ENCODE measurements around the gene SERPINE2. TPM values are rescaled to one million over a fixed set of nuclear protein-coding genes. Genes with fewer than 3 reads are reported as not detected.
A peak's percentile ranks its signal among the peaks of the same experiment; 100 is the strongest.

The SERPINE2 gene
- total RNA-seq, 1 experiment from 2014 or later = 231 TPM

GRCh38 chr2:224036731-224037361 lies 2.2 kb downstream of the SERPINE2 start:
- Mint-ChIP-seq H3K4me1 (ENCODE audit: insufficient read depth, unreplicated experiment) (peaks cover 39% of the 10 kb centered on the region), H3K27ac (ENCODE audit: low read depth, unreplicated experiment) (peak overlapping the region; percentile 76), H3K27me3 (ENCODE audit: insufficient read depth, unreplicated experiment) (no peaks in the 10 kb centered on the region), H3K36me3 (ENCODE audit: insufficient read depth, unreplicated experiment) (no peaks in the 10 kb centered on the region), H3K4me3 (ENCODE audit: unreplicated experiment) (peak overlapping the region; percentile 84), H3K9me3 (ENCODE audit: unreplicated experiment) (no peaks in the 10 kb centered on the region)
- no peak for TF ChIP-seq CTCF (IDR thresholded peaks at IDR 0.05; ENCODE audit: unreplicated experiment)
- DNase-seq (ENCODE audit: unreplicated experiment) = no peak
- ChIA-PET POLR2A (interaction anchor here (0.6 to 1.4 kb wide), 3 partner anchors 11 to 109 kb away, joined by 3 to 4 read pairs (median 3); no protein-coding TSS in a partner anchor), CTCF (interaction anchor here (0.6 to 4.4 kb wide), 6 partner anchors 29 to 249 kb away, joined by 3 to 34 read pairs (median 4); no protein-coding TSS in a partner anchor)
- intact Hi-C loops (cut with micrococcal nuclease) = no loop called here
- no TSS peak for BruUV-seq (replicated peaks)

GRCh38 chr2:224034017-224034416 lies 5.1 kb downstream of the SERPINE2 start:
- no peaks in the 10 kb centered on the region for H3K36me3 Mint-ChIP-seq (ENCODE audit: insufficient read depth, unreplicated experiment)
- DNase-seq (ENCODE audit: unreplicated experiment) = no peak
- no peak for TF ChIP-seq CTCF (IDR thresholded peaks at IDR 0.05; ENCODE audit: unreplicated experiment)

GRCh38 chr2:224033601-224034000 lies 5.5 kb downstream of the SERPINE2 start:
- no peak overlapping the region for H3K27ac Mint-ChIP-seq (ENCODE audit: low read depth, unreplicated experiment)
- H3K9me3 Mint-ChIP-seq (ENCODE audit: unreplicated experiment) = no peaks in the 10 kb centered on the region
- TF ChIP-seq CTCF (IDR thresholded peaks at IDR 0.05; ENCODE audit: unreplicated experiment) = no peak
- CTCF ChIA-PET = no interaction called here
- no peaks in the 10 kb centered on the region for H3K36me3 Mint-ChIP-seq (ENCODE audit: insufficient read depth, unreplicated experiment)
- BruUV-seq (replicated peaks) = no TSS peak
- H3K27me3 Mint-ChIP-seq (ENCODE audit: insufficient read depth, unreplicated experiment) = no peaks in the 10 kb centered on the region
- H3K4me1 Mint-ChIP-seq (ENCODE audit: insufficient read depth, unreplicated experiment) = peaks cover 39% of the 10 kb centered on the region
- no peak for DNase-seq (ENCODE audit: unreplicated experiment)
- POLR2A ChIA-PET = no interaction called here
- intact Hi-C loops (cut with micrococcal nuclease) = no loop called here
- H3K4me3 Mint-ChIP-seq (ENCODE audit: unreplicated experiment) = no peak overlapping the region

More at GRCh38 chr2:224034017-224034416, 5.1 kb downstream of the SERPINE2 start:
- peaks cover 39% of the 10 kb centered on the region for H3K4me1 Mint-ChIP-seq (ENCODE audit: insufficient read depth, unreplicated experiment)
- no peaks in the 10 kb centered on the region for H3K27me3 Mint-ChIP-seq (ENCODE audit: insufficient read depth, unreplicated experiment)
- ChIA-PET POLR2A (no interaction called here), CTCF (interaction anchor here (0.9 to 3.8 kb wide), 2 partner anchors 24 to 40 kb away, joined by 3 to 27 read pairs; no protein-coding TSS in a partner anchor)
- BruUV-seq (replicated peaks) = no TSS peak
- peak overlapping the region; percentile 44 for H3K27ac Mint-ChIP-seq (ENCODE audit: low read depth, unreplicated experiment)
- intact Hi-C loops (cut with micrococcal nuclease) = no loop called here
- H3K4me3 Mint-ChIP-seq (ENCODE audit: unreplicated experiment) = no peak overlapping the region
- no peaks in the 10 kb centered on the region for H3K9me3 Mint-ChIP-seq (ENCODE audit: unreplicated experiment)

GRCh38 chr2:224032283-224032682 lies 6.8 kb downstream of the SERPINE2 start:
- TF ChIP-seq CTCF (IDR thresholded peaks at IDR 0.05; ENCODE audit: unreplicated experiment) = no peak
- intact Hi-C loops (cut with micrococcal nuclease) = no loop called here
- POLR2A ChIA-PET = no interaction called here
- CTCF ChIA-PET = interaction anchor here (0.9 to 2.2 kb wide), 2 partner anchors 39 to 252 kb away, joined by 4 to 7 read pairs; no protein-coding TSS in a partner anchor
- H3K9me3 Mint-ChIP-seq (ENCODE audit: unreplicated experiment) = no peaks in the 10 kb centered on the region
- no peaks in the 10 kb centered on the region for H3K36me3 Mint-ChIP-seq (ENCODE audit: insufficient read depth, unreplicated experiment)
- H3K4me1 Mint-ChIP-seq (ENCODE audit: insufficient read depth, unreplicated experiment) = peaks cover 27% of the 10 kb centered on the region
- no peak overlapping the region for H3K4me3 Mint-ChIP-seq (ENCODE audit: unreplicated experiment)
- BruUV-seq (replicated peaks) = no TSS peak
- H3K27ac Mint-ChIP-seq (ENCODE audit: low read depth, unreplicated experiment) = no peak overlapping the region
- H3K27me3 Mint-ChIP-seq (ENCODE audit: insufficient read depth, unreplicated experiment) = no peaks in the 10 kb centered on the region
- DNase-seq (ENCODE audit: unreplicated experiment) = no peak
